OCI-LY3 (cell line): ENCODE results near the gene PRKAR2A.

ENCODE experiments used
- H2AFZ ChIP-seq: fragments of 200-600, 300-600 bp; shearing (Covaris generic); 2 replicates; pipeline ENCODE4 v1.6.0; 2014; ENCODE audit warnings: antibody characterized with exemption, low read depth, low read length
- H3K27ac ChIP-seq: fragments of 200-600, 300-600 bp; sonication (generic); 2 replicates; pipeline ENCODE4 v1.5.1; 2014; ENCODE audit warnings: mild to moderate bottlenecking, low read length, moderate library complexity, mixed read lengths
- H3K27me3 ChIP-seq: fragments of 200-600, 300-600 bp; sonication (generic); 2 replicates; pipeline ENCODE4 v1.6.1; 2014; ENCODE audit warnings: low read depth, low read length, mixed read lengths
- H3K36me3 ChIP-seq: fragments of 200-600, 300-600 bp; sonication (generic); replicated peaks from 2 replicates; pipeline ENCODE3; 2014; ENCODE audit warnings: low read depth, low read length, mixed read lengths
- H3K4me1 ChIP-seq: fragments of 300-600, 200-600 bp; sonication (generic); 2 replicates; pipeline ENCODE4 v1.6.1; 2014; ENCODE audit warnings: low read length, mixed read lengths
- H3K4me2 ChIP-seq: fragments of 200-600, 300-600 bp; sonication (generic); 2 replicates; pipeline ENCODE4 v1.6.1; 2014; ENCODE audit warnings: low read length, mixed read lengths
- H3K4me3 ChIP-seq: fragments of 300-600, 200-600 bp; sonication (generic); 2 replicates; pipeline ENCODE4 v1.5.1; 2014; ENCODE audit warnings: antibody characterized with exemption, mild to moderate bottlenecking, low read length, moderate library complexity
- H3K79me2 ChIP-seq: fragments of 300-600, 200-600 bp; shearing (Covaris generic); 2 replicates; pipeline ENCODE4 v1.6.1; 2014; ENCODE audit warnings: mild to moderate bottlenecking, low read length, mixed read lengths
- H3K9ac ChIP-seq: fragments of 300-600, 200-600 bp; shearing (Covaris generic); 2 replicates; pipeline ENCODE4 v1.6.0; 2014; ENCODE audit warnings: mild to moderate bottlenecking, low read length, moderate library complexity
- H3K9me3 ChIP-seq: fragments of 200-600, 300-600 bp; shearing (Covaris generic); 2 replicates; pipeline ENCODE4 v1.6.1; 2014; ENCODE audit warnings: low read length, mixed read lengths; ENCODE audit not compliant: insufficient read depth
- H4K20me1 ChIP-seq: fragments of 200-600, 300-600 bp; sonication (generic); 2 replicates; pipeline ENCODE4 v1.6.1; 2016; ENCODE audit warnings: low read length, mixed read lengths; ENCODE audit not compliant: insufficient read depth
- EZH2phosphoT487 ChIP-seq: fragments of 200-600 bp; shearing (Covaris generic); IDR thresholded peaks from 2 replicates; pipeline ENCODE4 v1.6.1; 2018; ENCODE audit warnings: antibody characterized with exemption, mixed run types, low read depth
- TF ChIP-seq, protein P1 (sequence below): fragments of 200-600, 300-600 bp; sonication (generic); IDR thresholded peaks from 2 replicates; pipeline ENCODE4 v1.5.1; 2014; ENCODE audit warnings: antibody characterized with exemption, low read length, low read depth

The PRKAR2A gene

DNA sequence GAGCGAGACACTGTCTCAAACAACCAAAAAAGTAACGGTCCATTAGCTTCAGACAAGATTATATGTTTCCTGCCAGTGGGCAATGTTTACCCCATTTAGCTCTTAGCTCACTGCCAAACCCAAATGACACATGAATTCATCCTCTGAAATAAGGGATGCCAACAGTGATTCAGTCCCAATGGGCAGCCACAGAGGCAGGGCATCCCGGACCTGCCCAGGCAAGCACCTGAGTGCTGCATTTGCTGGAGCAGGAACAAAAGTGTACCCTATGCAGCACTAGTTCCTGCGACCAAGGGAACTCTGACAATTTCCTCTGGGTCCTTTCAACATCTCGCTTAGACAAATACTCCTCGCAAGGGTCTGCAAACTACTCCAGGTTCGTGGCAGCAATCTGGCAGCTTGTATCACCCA lies 138.6 kb downstream of the PRKAR2A start:
- H3K4me1 ChIP-seq, result no peaks in the 10 kb centered on the region
- H3K9ac ChIP-seq, result no peak overlapping the region

DNA sequence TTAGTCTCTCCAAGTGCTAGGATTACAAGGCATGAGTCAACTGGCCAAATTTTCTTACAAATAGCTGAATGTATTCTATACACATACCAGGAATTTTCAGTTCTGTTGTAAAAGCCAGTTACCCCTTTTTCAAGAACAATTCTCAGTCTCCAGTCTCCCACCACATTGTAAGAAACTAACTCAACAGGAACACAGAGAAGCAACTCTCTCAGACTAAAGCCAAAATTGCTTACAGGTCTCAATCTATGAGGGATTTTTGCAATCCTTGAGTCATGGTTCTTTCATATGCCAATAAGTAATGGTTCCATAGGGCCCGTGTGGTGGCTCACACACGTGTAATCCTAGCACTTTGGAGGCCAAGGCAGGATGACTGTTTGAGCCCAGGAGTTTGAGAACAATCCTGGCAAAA lies 139.2 kb downstream of the PRKAR2A start:
- Histone ChIP-seq H3K4me3 (no peak overlapping the region), H3K4me2 (no peak overlapping the region), H3K36me3 (peaks cover 49% of the 10 kb centered on the region), H3K9ac (no peak overlapping the region), H3K4me1 (no peaks in the 10 kb centered on the region), H3K79me2 (peaks cover 99% of the 10 kb centered on the region), H3K9me3 (no peaks in the 10 kb centered on the region), H4K20me1 (peaks cover 59% of the 10 kb centered on the region), H2AFZ (no peak overlapping the region), H3K27ac (no peak overlapping the region), H3K27me3 (no peaks in the 10 kb centered on the region)
- TF ChIP-seq EZH2phosphoT487, result no peak
- TF ChIP-seq, protein P1, sequence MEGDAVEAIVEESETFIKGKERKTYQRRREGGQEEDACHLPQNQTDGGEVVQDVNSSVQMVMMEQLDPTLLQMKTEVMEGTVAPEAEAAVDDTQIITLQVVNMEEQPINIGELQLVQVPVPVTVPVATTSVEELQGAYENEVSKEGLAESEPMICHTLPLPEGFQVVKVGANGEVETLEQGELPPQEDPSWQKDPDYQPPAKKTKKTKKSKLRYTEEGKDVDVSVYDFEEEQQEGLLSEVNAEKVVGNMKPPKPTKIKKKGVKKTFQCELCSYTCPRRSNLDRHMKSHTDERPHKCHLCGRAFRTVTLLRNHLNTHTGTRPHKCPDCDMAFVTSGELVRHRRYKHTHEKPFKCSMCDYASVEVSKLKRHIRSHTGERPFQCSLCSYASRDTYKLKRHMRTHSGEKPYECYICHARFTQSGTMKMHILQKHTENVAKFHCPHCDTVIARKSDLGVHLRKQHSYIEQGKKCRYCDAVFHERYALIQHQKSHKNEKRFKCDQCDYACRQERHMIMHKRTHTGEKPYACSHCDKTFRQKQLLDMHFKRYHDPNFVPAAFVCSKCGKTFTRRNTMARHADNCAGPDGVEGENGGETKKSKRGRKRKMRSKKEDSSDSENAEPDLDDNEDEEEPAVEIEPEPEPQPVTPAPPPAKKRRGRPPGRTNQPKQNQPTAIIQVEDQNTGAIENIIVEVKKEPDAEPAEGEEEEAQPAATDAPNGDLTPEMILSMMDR, result no peak

More for the DNA sequence above, 138.6 kb downstream of the PRKAR2A start:
- no peaks in the 10 kb centered on the region for H3K9me3 ChIP-seq
- H4K20me1 ChIP-seq, result peaks cover 58% of the 10 kb centered on the region
- H3K4me3 ChIP-seq, result no peak overlapping the region
- peaks cover 99% of the 10 kb centered on the region for H3K79me2 ChIP-seq
- H3K27me3 ChIP-seq, result no peaks in the 10 kb centered on the region
- H3K4me2 ChIP-seq, result no peak overlapping the region
- H3K27ac ChIP-seq, result no peak overlapping the region
- peaks cover 50% of the 10 kb centered on the region for H3K36me3 ChIP-seq
- H2AFZ ChIP-seq, result no peak overlapping the region
- TF ChIP-seq EZH2phosphoT487, result no peak
- TF ChIP-seq, protein P1, result no peak

DNA sequence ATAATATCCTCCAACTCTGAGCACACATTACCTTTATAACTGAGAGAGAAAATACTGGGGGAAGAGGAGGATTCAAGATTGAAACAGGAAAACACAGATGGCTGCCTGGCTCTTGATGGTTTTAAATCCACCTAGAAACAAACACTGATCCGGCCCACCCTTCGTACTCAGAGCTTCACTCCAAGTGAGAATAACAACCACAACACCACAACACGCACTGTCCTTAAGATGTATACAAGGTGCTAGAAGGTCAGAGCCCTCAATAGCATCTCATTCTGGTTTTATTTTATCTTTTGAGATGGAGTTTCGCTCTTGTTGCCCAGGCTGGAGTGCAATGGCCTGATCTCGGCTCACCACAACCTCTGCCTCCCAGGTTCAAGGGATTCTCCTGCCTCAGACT lies 140.5 kb downstream of the PRKAR2A start:
- TF ChIP-seq, protein P1, result no peak
- TF ChIP-seq EZH2phosphoT487, result no peak
- Histone ChIP-seq H3K27ac (no peak overlapping the region), H3K9me3 (no peaks in the 10 kb centered on the region), H4K20me1 (peaks cover 66% of the 10 kb centered on the region), H3K36me3 (peaks cover 52% of the 10 kb centered on the region), H3K4me3 (no peak overlapping the region), H3K9ac (no peak overlapping the region), H3K27me3 (no peaks in the 10 kb centered on the region), H3K79me2 (peaks cover 99% of the 10 kb centered on the region), H3K4me1 (no peaks in the 10 kb centered on the region), H2AFZ (no peak overlapping the region), H3K4me2 (no peak overlapping the region)

DNA sequence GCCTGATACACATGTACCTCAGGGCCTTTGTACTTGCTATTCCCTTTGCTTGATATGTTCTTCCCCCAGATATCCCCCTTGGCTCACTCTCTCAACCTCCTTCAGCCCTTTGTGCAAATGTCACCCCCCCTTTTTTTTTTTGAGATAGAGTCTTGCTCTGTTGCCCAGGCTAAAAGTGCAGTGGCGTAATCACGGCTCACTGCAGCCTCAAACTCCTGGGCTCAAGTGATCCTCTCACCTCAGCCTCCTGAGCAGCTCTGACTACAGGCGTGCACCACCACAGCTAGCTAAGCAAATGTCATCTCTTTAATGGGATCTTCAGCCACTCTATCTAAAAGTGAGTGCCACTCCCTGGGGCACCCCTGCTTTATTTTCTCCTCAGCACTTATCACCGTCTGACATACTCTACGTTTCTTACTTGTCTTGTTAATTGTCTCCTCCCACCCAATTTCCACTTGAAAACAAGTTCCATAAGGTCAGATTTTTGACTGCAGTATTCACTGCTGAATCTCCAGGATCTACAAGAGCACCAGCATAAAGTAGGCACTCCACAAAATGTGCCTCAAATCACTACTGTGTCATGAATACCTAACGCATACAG lies 145.3 kb downstream of the PRKAR2A start:
- TF ChIP-seq EZH2phosphoT487, result no peak
- TF ChIP-seq, protein P1, result no peak
- H3K4me3 ChIP-seq, result no peak overlapping the region
- H3K27ac ChIP-seq, result no peak overlapping the region
- no peaks in the 10 kb centered on the region for H3K9me3 ChIP-seq
- H3K4me1 ChIP-seq, result no peaks in the 10 kb centered on the region
- H3K27me3 ChIP-seq, result no peaks in the 10 kb centered on the region
- H3K9ac ChIP-seq, result no peak overlapping the region
- peaks cover 66% of the 10 kb centered on the region for H4K20me1 ChIP-seq
- peaks cover 99% of the 10 kb centered on the region for H3K79me2 ChIP-seq
- H3K4me2 ChIP-seq, result no peak overlapping the region
- H3K36me3 ChIP-seq, result peaks cover 54% of the 10 kb centered on the region
- H2AFZ ChIP-seq, result no peak overlapping the region
